ENCODE data around the gene VCAN. TPM values are rescaled to one million over a fixed set of nuclear protein-coding genes. Genes with fewer than 3 reads are reported as not detected.

Gene VCAN
- total and polyA plus RNA-seq, 2 of the 8 experiments (the other 6 are each of a cell fraction or from before 2014, with no cell fraction given), result 146 to 404 TPM

GRCh38 chr5:83450967-83451248, 20.6 kb upstream of the VCAN start:
- Histone ChIP-seq H3K56ac (replicated peaks; ENCODE audit: insufficient read length, low read depth, low read length) (no peak overlapping the region), H2AK5ac (ENCODE audit: low read depth, low read length) (no peak overlapping the region), H3K27me3 (replicated peaks in 1 of 4; ENCODE audit: control insufficient read depth in 3 of 4, extremely low read depth in 1 of 4, insufficient read depth in 3 of 4, low read length in 3 of 4) (no peaks in the 10 kb centered on the region), H4K91ac (replicated peaks; ENCODE audit: insufficient read length, low read length) (no peak overlapping the region), H3K79me1 (ENCODE audit: low read depth, low read length) (no peaks in the 10 kb centered on the region), H2AFZ (ENCODE audit: low read length) (peak overlapping the region; percentile 24; the same call in 1 of the 2 replicates), H3K4me2 (ENCODE audit: insufficient read depth in 1 of 2, low read depth in 2 of 2, low read length in 2 of 2) (no peak overlapping the region), H4K8ac (ENCODE audit: extremely low read depth, insufficient read depth, low read length) (no peak overlapping the region), H2BK120ac (replicated peaks; ENCODE audit: low read depth, low read length) (no peak overlapping the region), H2BK20ac (ENCODE audit: low read length) (no peak overlapping the region), H3K4ac (replicated peaks; ENCODE audit: insufficient read length, low read depth, low read length) (no peak overlapping the region), H3K4me3 (ENCODE audit: extremely low read depth in 1 of 4, insufficient read depth in 2 of 4, low read depth in 3 of 4, low read length in 4 of 4) (no peak overlapping the region), H3K23me2 (ENCODE audit: low read depth, low read length) (no peaks in the 10 kb centered on the region), H2BK12ac (ENCODE audit: low read depth, low read length) (no peak overlapping the region), H3K18ac (ENCODE audit: extremely low read depth, low read length) (no peak overlapping the region), H3K23ac (ENCODE audit: insufficient read length) (no peak overlapping the region), H3K9ac (replicated peaks in 1 of 4; ENCODE audit: extremely low read depth in 1 of 4, low read depth in 3 of 4, low read length in 3 of 4) (no peak overlapping the region), H3K14ac (ENCODE audit: insufficient read length) (no peak overlapping the region), H3K36me3 (ENCODE audit: control insufficient read depth in 2 of 4, insufficient read depth in 4 of 4, low read length in 3 of 4) (no peaks in the 10 kb centered on the region), H4K5ac (ENCODE audit: insufficient read length, low read depth, low read length) (no peak overlapping the region), H3K9me3 (ENCODE audit: insufficient read depth in 2 of 2, low read depth in 1 of 2, low read length in 1 of 2) (no peaks in the 10 kb centered on the region), H3K4me1 (replicated peaks in 1 of 4; ENCODE audit: control insufficient read depth in 3 of 4, insufficient read depth in 4 of 4, low read length in 3 of 4) (peaks cover 0 to 7% (median 0%) of the 10 kb centered on the region in 4 experiments; a peak in 1 of 7 replicates), H2BK15ac (ENCODE audit: low read length) (no peak overlapping the region), H3K27ac (ENCODE audit: low read depth, low read length) (no peak overlapping the region), H4K20me1 (replicated peaks in 1 of 2; ENCODE audit: control insufficient read depth in 1 of 2, insufficient read depth in 2 of 2, low read length in 2 of 2) (no peaks in the 10 kb centered on the region), H2BK5ac (ENCODE audit: low read depth, low read length) (no peak overlapping the region), H3K79me2 (ENCODE audit: control insufficient read depth in 1 of 2, insufficient read depth in 2 of 2, low read length in 2 of 2) (no peaks in the 10 kb centered on the region)
- DNase-seq (ENCODE audit: low read depth in 1 of 2, low spot score in 2 of 2) (no peak), FAIRE-seq (no peak)
- POLR2A ChIA-PET (ENCODE audit: partially characterized antibody), result interaction anchor here (0.6 to 1.2 kb wide), 2 partner anchors 13 to 231 kb away, joined by 4 to 5 read pairs; no protein-coding TSS in a partner anchor
- CTCF ChIA-PET (ENCODE audit: partially characterized antibody), result interaction anchor here (2.3 kb wide), 1 partner anchor 21 kb away, joined by 8 read pairs; no protein-coding TSS in a partner anchor
- TF ChIP-seq ZNF274 (IDR thresholded peaks at IDR 0.05; ENCODE audit: borderline replicate concordance, extremely low read depth, low read length), result no peak
- no peak for TF ChIP-seq RXRA (IDR thresholded peaks at IDR 0.05; ENCODE audit: insufficient read depth, low read depth, low read length)
- no peak for TF ChIP-seq CBX5 (IDR thresholded peaks at IDR 0.05; ENCODE audit: low read depth, low read length)
- no peak for TF ChIP-seq SAP30 (IDR thresholded peaks at IDR 0.05; ENCODE audit: insufficient read depth, insufficient replicate concordance, low read length)
- TF ChIP-seq GABPA (IDR thresholded peaks at IDR 0.05; ENCODE audit: borderline replicate concordance, insufficient read depth, low read length), result no peak
- TF ChIP-seq, protein P1, sequence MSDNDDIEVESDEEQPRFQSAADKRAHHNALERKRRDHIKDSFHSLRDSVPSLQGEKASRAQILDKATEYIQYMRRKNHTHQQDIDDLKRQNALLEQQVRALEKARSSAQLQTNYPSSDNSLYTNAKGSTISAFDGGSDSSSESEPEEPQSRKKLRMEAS (IDR thresholded peaks at IDR 0.05), result no peak
- no peak for TF ChIP-seq SUZ12 (IDR thresholded peaks at IDR 0.05; ENCODE audit: low read length)
- TF ChIP-seq NANOG (IDR thresholded peaks at IDR 0.05; ENCODE audit: insufficient read depth, low read depth, low read length, poor library complexity, severe bottlenecking), result no peak
- no peak for TF ChIP-seq BCL11A (IDR thresholded peaks at IDR 0.05; ENCODE audit: low read depth in 2 of 2, low read length in 2 of 2)
- no peak for TF ChIP-seq POLR2AphosphoS5 (IDR thresholded peaks at IDR 0.05; ENCODE audit: low read depth, low read length)
- TF ChIP-seq SIX5 (IDR thresholded peaks at IDR 0.05; ENCODE audit: low read depth, low read length), result no peak
- TF ChIP-seq, protein P2, sequence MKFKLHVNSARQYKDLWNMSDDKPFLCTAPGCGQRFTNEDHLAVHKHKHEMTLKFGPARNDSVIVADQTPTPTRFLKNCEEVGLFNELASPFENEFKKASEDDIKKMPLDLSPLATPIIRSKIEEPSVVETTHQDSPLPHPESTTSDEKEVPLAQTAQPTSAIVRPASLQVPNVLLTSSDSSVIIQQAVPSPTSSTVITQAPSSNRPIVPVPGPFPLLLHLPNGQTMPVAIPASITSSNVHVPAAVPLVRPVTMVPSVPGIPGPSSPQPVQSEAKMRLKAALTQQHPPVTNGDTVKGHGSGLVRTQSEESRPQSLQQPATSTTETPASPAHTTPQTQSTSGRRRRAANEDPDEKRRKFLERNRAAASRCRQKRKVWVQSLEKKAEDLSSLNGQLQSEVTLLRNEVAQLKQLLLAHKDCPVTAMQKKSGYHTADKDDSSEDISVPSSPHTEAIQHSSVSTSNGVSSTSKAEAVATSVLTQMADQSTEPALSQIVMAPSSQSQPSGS (IDR thresholded peaks at IDR 0.05; ENCODE audit: low read length), result no peak
- TF ChIP-seq, protein P3, sequence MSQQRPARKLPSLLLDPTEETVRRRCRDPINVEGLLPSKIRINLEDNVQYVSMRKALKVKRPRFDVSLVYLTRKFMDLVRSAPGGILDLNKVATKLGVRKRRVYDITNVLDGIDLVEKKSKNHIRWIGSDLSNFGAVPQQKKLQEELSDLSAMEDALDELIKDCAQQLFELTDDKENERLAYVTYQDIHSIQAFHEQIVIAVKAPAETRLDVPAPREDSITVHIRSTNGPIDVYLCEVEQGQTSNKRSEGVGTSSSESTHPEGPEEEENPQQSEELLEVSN (IDR thresholded peaks at IDR 0.05), result no peak

All from H1 (cell line).